ENCODE data around the gene APMAP. TPM values are rescaled to one million over a fixed set of nuclear protein-coding genes. Genes with fewer than 3 reads are reported as not detected.

APMAP gene
- total RNA-seq, 1 donor from 2014 or later = 81.3 TPM

GRCh38 chr20:25023356-25023755 lies 30.8 kb upstream of the APMAP start:
- Mint-ChIP-seq H3K4me1 (ENCODE audit: low read depth) (peaks cover 8% of the 10 kb centered on the region), H3K36me3 (ENCODE audit: insufficient read depth) (no peaks in the 10 kb centered on the region), H3K27ac (no peak overlapping the region), H3K9me3 (ENCODE audit: low read depth) (no peaks in the 10 kb centered on the region), H3K27me3 (no peaks in the 10 kb centered on the region), H3K4me3 (ENCODE audit: low read depth) (no peak overlapping the region)
- no peak for TF ChIP-seq CTCF (IDR thresholded peaks at IDR 0.05; ENCODE audit: unreplicated experiment)
- DNase-seq (ENCODE audit: low spot score, unreplicated experiment) = no peak

- Mint-ChIP-seq H3K9me3 (ENCODE audit: low read depth) (no peaks in the 10 kb centered on the region), H3K27me3 (no peaks in the 10 kb centered on the region), H3K27ac (no peak overlapping the region), H3K4me3 (ENCODE audit: low read depth) (no peak overlapping the region), H3K4me1 (ENCODE audit: low read depth) (peaks cover 15% of the 10 kb centered on the region), H3K36me3 (ENCODE audit: insufficient read depth) (no peaks in the 10 kb centered on the region)
- no peak for DNase-seq (ENCODE audit: low spot score, unreplicated experiment)
- no peak for TF ChIP-seq CTCF (IDR thresholded peaks at IDR 0.05; ENCODE audit: unreplicated experiment)
Observed at GRCh38 chr20:25022680-25023079, 30.1 kb upstream of the APMAP start.

- peaks cover 26% of the 10 kb centered on the region for H3K4me1 Mint-ChIP-seq (ENCODE audit: low read depth)
- H3K36me3 Mint-ChIP-seq (ENCODE audit: insufficient read depth) = no peaks in the 10 kb centered on the region
- peaks cover 3% of the 10 kb centered on the region for H3K27me3 Mint-ChIP-seq
- no peak overlapping the region for H3K27ac Mint-ChIP-seq
- no peak for DNase-seq (ENCODE audit: low spot score, unreplicated experiment)
- TF ChIP-seq CTCF (IDR thresholded peaks at IDR 0.05; ENCODE audit: unreplicated experiment) = no peak
- H3K4me3 Mint-ChIP-seq (ENCODE audit: low read depth) = no peak overlapping the region
- H3K9me3 Mint-ChIP-seq (ENCODE audit: low read depth) = no peaks in the 10 kb centered on the region
Observed at GRCh38 chr20:25021336-25021735, 28.8 kb upstream of the APMAP start.

GRCh38 chr20:25020901-25021301 lies 28.4 kb upstream of the APMAP start:
- Mint-ChIP-seq H3K27me3 (peaks cover 3% of the 10 kb centered on the region), H3K27ac (no peak overlapping the region), H3K9me3 (ENCODE audit: low read depth) (no peaks in the 10 kb centered on the region), H3K36me3 (ENCODE audit: insufficient read depth) (no peaks in the 10 kb centered on the region), H3K4me3 (ENCODE audit: low read depth) (no peak overlapping the region), H3K4me1 (ENCODE audit: low read depth) (peaks cover 26% of the 10 kb centered on the region)
- DNase-seq (ENCODE audit: low spot score, unreplicated experiment) = no peak
- TF ChIP-seq CTCF (IDR thresholded peaks at IDR 0.05; ENCODE audit: unreplicated experiment) = no peak

GRCh38 chr20:25020345-25020744 lies 27.8 kb upstream of the APMAP start:
- Mint-ChIP-seq H3K9me3 (ENCODE audit: low read depth) (no peaks in the 10 kb centered on the region), H3K36me3 (ENCODE audit: insufficient read depth) (no peaks in the 10 kb centered on the region), H3K4me3 (ENCODE audit: low read depth) (no peak overlapping the region), H3K27ac (no peak overlapping the region), H3K27me3 (peaks cover 3% of the 10 kb centered on the region), H3K4me1 (ENCODE audit: low read depth) (peaks cover 26% of the 10 kb centered on the region)
- no peak for TF ChIP-seq CTCF (IDR thresholded peaks at IDR 0.05; ENCODE audit: unreplicated experiment)
- no peak for DNase-seq (ENCODE audit: low spot score, unreplicated experiment)
